Endothelial cell (in vitro differentiated cells): ENCODE data around the gene PEMT. TPM values are rescaled to one million over a fixed set of nuclear protein-coding genes. Genes with fewer than 3 reads are reported as not detected.

Experiments used
- DNase-seq: peaks from one replicate; pipeline ENCODE4 v3.0.0; 2021; ENCODE audit warnings: low spot score
- H3K27ac Mint-ChIP-seq: one replicate; pipeline ENCODE4 v1.8.0; 2021; ENCODE audit warnings: mixed read lengths, inconsistent platforms; ENCODE audit not compliant: unreplicated experiment
- H3K27me3 Mint-ChIP-seq: one replicate; pipeline ENCODE4 v1.8.0; 2021; ENCODE audit warnings: mild to moderate bottlenecking, moderate library complexity, mixed read lengths, inconsistent platforms; ENCODE audit not compliant: unreplicated experiment
- H3K36me3 Mint-ChIP-seq: one replicate; pipeline ENCODE4 v1.8.0; 2021; ENCODE audit warnings: mild to moderate bottlenecking, low read depth, mixed read lengths, inconsistent platforms; ENCODE audit not compliant: unreplicated experiment
- H3K4me1 Mint-ChIP-seq: one replicate; pipeline ENCODE4 v1.8.0; 2021; ENCODE audit warnings: mild to moderate bottlenecking, mixed read lengths, inconsistent platforms; ENCODE audit not compliant: unreplicated experiment
- H3K4me3 Mint-ChIP-seq: one replicate; pipeline ENCODE4 v1.8.0; 2021; ENCODE audit warnings: mild to moderate bottlenecking, mixed read lengths, inconsistent platforms; ENCODE audit not compliant: unreplicated experiment
- H3K9me3 Mint-ChIP-seq: one replicate; pipeline ENCODE4 v1.8.0; 2021; ENCODE audit warnings: mixed read lengths, inconsistent platforms; ENCODE audit not compliant: unreplicated experiment
- CTCF ChIP-seq: fragments of 200-600 bp; sonication (generic); IDR thresholded peaks from one replicate; pipeline ENCODE4 v1.5.0; 2021; ENCODE audit warnings: antibody characterized with exemption; ENCODE audit not compliant: unreplicated experiment
- total RNA-seq: library from RNA; stranded (reverse); fragmentation: NEBNext Ultra II Directional; extraction: Animal tissue kit (Norgen Biotek cat#: 25700); gene quantifications from one replicate; pipeline ENCODE4 v1.2.1, GENCODE V29; 2021; ENCODE audit not compliant: unreplicated experiment

Gene PEMT
- total RNA-seq, 1 donor from 2014 or later, result 29.7 TPM

- Mint-ChIP-seq H3K36me3 (no peaks in the 10 kb centered on the region), H3K4me1 (peaks cover 7% of the 10 kb centered on the region), H3K27ac (no peak overlapping the region), H3K27me3 (peaks cover 6% of the 10 kb centered on the region), H3K9me3 (no peaks in the 10 kb centered on the region), H3K4me3 (no peak overlapping the region)
- TF ChIP-seq CTCF, result no peak
- no peak for DNase-seq
Measured at GRCh38 chr17:17570798-17571716, 20.5 kb downstream of the PEMT start.

- Mint-ChIP-seq H3K9me3 (no peaks in the 10 kb centered on the region), H3K4me1 (peaks cover 7% of the 10 kb centered on the region), H3K27ac (no peak overlapping the region), H3K36me3 (no peaks in the 10 kb centered on the region), H3K27me3 (peaks cover 6% of the 10 kb centered on the region), H3K4me3 (no peak overlapping the region)
- DNase-seq, result peak; percentile 49
- no peak for TF ChIP-seq CTCF
Measured at GRCh38 chr17:17570140-17570797, 21.2 kb downstream of the PEMT start.

GRCh38 chr17:17569691-17570090, 21.8 kb downstream of the PEMT start:
- H3K4me3 Mint-ChIP-seq, result no peak overlapping the region
- H3K36me3 Mint-ChIP-seq, result no peaks in the 10 kb centered on the region
- H3K27me3 Mint-ChIP-seq, result peaks cover 8% of the 10 kb centered on the region
- no peaks in the 10 kb centered on the region for H3K9me3 Mint-ChIP-seq
- no peak overlapping the region for H3K27ac Mint-ChIP-seq
- no peak for DNase-seq
- H3K4me1 Mint-ChIP-seq, result peaks cover 7% of the 10 kb centered on the region
- TF ChIP-seq CTCF, result no peak

- Mint-ChIP-seq H3K27ac (no peak overlapping the region), H3K4me3 (no peak overlapping the region)
- peak; percentile 76 for TF ChIP-seq CTCF
Measured at GRCh38 chr17:17568772-17569195, 22.7 kb downstream of the PEMT start.

GRCh38 chr17:17567631-17568030, 23.9 kb downstream of the PEMT start:
- TF ChIP-seq CTCF, result no peak
- Mint-ChIP-seq H3K27ac (peak overlapping the region; percentile 6), H3K4me1 (peaks cover 7% of the 10 kb centered on the region), H3K36me3 (no peaks in the 10 kb centered on the region), H3K4me3 (no peak overlapping the region), H3K9me3 (no peaks in the 10 kb centered on the region), H3K27me3 (peaks cover 9% of the 10 kb centered on the region)
- no peak for DNase-seq

More at GRCh38 chr17:17568772-17569195, 22.7 kb downstream of the PEMT start:
- no peaks in the 10 kb centered on the region for H3K36me3 Mint-ChIP-seq
- peak; percentile 89 for DNase-seq
- H3K4me1 Mint-ChIP-seq, result peaks cover 7% of the 10 kb centered on the region
- no peaks in the 10 kb centered on the region for H3K9me3 Mint-ChIP-seq
- H3K27me3 Mint-ChIP-seq, result peaks cover 9% of the 10 kb centered on the region
